Measurements from ENCODE around the gene CCDC57.

The CCDC57 gene

DNA sequence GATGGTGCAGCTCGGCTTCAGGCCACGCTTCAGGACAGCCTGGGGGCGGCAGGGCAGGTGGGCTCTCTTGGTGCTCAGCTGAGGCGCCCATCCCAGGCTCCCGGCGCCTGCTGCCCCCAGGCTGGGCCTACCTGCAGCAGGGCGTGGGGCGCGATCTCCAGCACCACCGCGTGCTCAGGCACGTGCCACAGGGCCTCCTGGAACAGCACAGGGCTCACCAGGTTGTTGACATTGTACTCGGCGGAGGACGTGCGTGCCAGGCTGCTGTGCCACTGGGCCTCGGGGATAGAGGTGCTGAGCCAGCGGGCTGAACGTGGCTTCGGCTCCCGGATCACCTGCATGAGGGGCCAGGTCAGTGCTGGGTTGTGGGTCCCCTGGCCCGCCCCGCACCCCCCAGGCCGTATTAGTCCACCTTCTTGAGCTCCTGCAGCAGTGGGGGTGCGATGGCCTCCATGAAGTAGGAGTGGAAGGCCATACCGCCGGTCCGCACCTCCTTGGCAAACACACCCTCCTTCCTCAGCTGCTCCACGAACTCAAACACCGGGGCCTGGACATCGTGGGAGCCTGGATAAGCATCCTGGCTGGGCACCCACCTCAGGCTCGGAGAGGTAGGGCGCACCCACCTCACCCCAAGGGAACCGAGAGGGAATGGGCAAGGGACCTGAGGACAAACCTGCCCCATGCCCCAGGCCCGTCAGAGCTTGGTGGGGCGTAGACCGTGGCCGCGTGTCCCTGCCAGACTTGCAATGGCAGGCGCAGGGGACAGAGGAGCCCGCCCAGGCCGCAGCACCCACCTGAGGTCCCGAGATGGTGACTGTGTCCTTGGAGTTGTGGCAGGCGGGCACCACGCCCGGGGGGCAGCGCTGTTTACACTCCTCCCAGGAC lies 123.6 kb downstream of the CCDC57 start:
- no peak for DNase-seq

DNA sequence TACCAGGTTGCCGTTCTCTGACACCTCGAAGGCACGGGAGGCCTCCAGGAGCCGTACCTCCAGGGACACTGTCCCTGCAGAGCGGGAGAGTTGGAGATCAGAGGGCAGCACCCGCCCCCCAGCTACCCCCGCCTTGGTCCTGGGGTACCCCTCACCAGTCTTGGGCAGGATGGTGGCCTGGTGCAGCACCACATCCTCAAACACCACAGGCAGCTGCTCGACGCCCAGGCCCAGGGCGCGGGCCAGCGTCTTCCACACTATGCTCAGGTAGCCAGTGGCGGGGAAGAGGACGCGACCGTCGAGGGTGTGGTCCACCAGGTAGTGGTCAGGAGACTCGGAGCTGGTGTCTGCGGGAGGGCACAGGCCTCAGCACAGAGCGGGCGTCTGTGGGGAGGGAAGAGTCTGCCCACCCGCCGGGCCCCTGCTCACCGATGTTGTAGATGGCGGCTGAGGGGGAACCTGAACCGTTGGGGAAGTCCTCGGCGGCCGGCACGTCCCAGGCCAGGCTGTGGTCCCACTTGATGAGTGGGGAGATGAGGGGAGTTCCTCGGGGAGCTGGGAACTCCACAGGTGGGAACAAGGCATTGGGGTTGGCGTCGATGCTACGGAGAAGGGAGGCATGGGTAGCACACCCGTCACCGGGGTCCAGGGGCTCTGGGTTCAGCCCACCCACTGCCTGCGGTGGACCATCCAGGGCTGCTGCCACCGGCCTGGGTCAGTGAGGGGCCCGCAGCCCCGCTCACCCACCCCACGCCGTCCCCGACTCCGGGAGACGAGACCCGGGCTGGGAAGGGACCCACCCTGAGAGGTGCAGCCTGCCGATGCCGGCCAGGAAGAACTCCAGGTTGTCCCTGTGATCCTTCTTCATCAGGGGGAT lies 124.4 kb downstream of the CCDC57 start:
- DNase-seq: no peak

DNA sequence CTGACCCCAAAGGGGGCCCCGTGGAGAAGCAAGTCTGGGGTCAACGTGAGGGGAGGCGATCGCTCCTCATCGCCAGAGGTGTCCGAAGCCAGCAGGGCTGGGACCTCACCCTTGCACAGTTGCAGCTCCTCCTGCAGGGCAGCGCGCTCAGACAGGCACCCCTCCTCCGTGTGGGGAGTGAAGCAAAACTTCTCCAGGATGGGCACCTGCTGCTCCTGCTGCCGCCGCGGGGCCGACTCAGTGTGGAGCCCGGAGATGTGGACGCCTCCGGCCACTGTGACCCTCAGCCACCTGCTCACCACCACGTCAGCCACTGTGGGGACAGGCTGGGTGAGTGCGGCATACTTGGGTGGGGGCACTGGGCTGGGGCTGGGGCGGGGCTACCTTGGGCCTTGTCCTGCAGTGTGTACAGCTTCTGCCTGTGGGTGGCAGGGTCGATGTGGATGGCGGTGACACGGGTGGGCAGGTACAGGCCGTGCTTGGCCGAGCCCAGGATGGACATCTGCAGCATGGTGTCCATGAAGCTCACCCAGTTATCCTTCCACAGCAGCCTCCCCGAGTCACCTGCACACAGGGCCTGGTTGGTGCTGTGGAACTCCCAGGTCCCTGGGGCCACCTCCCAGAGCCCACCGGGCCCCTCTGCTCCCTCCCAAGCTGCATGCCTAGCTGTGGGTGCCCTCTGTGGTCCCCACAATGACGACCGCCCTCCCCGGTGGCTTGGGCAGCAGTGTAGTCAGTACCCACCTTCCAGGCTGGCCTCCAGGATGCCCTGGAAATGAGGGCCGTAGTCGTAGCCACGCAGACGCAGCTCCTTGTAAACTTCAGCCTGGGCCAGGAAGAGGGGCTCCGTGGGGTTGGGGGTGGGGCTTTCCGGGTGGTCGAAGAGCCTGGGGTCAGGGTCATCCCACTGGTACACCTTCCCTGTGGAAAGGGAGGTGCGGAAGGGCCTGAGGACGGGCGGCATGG lies 125.4 kb downstream of the CCDC57 start:
- no peak for DNase-seq

DNA sequence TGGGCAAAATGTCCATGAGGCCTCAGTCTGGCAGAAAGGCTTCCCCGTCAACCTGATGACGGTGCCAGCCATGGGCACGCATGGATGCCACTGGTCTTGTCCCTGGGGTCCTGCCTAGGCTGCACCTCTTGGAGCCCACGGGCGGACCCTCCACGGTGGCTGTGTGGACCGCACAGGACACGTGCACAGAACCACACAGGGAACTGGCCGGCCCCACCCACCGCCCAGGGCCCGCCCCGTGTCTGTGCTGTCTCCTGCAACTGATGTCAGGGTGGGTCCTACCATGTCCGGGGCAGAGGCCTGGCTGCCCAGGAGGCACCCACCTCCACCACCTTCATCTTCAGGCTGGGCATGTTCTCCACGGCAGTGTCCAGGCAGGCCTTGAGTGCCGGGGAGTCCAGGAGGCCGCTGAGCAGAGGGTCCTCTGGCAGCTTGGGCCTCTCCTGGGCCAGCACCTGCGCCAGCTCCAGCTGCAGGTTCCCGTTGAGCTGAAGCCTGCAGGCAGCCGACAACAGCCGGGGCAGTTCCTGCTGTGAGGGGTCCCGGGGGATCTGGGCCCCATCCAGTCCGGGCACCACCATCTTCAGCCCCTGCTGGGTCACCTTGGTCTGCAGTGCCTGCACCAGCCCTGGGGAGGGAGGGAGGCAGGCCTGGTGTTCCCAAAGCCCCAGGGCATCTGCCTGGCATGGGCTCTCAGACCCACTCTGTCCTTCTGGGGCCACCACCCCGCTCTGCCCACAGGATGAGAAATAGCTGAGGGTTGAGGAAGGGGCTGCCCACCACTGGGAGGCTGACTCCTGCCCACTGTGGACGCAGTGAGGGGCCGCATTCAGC lies 126.5 kb downstream of the CCDC57 start:
- DNase-seq: no peak

DNA sequence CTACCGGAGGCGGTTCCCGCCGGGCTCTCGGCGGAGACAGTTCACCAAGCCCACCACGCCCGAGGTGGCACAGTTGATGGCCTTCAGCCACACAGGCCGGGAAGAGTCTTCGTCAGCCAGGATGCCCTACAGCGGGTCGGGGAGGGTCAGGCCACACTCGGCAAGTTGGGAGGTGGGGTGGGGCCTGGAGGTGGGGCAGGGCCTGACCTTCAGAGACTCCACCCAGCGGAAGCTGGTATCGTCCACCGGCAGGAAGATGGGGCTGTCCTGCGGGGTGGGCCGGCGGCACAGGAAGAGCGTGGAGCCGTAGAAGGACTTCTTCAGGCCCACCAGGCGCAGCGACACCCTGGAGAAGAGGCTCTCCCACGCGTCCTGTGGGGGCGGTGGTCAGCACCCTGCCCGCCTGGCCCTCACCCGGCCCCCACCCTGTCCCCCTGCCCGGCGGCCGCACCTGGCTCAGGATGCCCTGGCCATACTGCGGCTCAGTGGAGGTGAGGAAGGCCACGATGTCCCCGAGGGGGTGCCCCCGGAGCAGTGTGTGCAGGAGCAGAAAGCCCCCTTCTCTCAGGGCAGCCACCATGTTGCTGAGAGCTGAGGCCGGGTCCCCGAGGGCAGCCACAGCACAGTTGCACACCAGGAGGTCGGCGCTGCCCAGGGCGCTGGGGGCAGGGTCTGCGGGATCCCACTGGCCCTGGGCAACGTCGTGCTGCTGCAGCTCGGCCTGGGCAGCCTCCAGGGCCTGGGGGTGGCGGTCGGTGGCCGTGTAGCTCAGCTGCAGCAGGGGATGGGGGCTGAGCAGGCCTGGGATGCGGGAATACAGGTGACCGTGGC lies 127.4 kb downstream of the CCDC57 start:
- no peak for DNase-seq

DNA sequence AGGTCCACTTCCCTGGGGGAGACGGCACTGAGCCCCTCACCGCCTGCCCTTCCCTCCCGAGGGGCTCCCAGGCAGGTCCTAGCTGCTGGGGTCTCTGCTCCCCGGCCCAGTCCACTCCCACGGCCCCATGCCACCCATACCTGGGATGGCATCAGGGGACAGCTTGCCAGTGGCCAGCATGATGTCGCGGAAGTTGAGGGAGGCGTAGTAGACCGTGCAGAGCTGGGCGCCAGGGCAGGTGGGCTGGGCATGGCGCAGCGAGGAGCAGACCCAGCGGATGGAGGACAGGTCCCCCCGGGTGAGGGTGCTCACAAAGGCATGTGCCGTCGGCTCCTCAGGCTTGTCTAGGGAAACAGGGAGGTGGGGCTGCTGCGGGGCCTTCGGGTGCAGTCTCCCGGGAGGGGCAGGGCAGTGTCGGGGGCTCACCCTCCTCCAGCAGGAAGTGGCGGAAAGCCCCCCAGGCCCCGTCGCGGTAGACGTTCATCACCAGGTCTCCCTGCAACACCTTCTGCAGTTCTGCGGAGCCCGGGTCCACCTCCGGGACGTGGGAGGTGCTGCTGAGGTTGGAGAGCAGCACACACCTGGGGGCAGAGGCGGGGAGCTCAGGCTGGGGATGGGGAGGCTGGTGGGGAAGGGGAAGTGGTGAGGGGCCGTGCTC lies 128.1 kb downstream of the CCDC57 start:
- no peak for DNase-seq

DNA sequence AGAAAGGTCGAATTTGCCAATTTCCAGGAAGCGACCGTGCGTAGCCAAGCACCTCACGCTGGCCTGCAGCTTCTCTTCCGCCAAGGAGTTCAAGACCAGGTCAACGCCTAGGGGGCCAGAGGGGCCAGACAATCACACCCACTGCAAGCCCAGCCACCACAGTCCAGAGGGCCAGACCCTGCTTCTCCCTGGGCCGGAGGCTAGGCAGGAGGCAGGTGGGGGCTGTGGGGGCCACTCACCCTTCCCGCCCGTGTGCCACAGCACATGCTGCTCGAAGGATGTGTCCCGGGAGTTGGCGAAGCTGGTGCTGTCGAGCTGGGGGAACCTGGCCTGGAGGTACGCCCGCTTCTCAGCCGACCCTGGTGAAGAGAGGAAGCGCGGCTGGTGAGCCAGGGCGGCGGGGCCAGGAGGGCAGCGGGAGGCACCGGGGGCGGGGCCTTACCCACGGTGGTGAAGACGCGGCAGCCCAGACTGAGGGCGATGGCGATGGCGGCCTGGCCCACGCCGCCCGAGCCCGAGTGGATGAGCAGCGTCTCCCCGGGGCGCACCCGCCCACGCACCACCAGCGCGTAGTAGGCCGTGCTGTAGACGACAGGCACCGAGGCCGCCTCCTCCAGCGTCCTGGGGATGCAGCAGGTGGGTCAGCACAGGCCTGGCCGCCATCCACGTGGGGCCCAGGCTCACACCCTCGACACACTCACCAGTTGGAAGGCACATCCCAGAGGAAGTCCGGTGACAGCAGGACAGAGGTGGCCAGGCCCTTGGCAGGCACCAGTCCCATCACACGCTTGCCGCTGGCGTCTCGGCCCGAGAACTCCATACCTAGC lies 128.9 kb downstream of the CCDC57 start:
- DNase-seq: no peak

DNA sequence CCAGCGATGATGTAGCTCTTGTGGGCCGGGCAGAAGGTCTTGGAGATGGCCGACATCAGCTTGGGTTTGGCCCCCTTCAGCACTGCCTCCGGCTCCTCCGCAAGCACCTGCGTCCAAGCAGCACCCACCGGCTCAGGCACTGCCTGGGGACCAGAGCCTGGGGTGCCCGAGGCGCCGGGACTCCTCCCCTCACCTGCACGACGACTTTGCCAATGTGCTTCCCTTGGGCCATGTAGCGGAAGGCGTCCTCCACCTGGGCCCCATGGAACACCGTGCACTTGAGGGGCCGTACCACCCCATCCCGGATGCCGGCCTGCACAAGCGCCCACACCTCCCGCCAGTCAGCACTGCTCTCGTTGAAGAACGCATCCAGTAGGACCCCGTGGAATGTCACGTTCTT lies 129.6 kb downstream of the CCDC57 start:
- no peak for DNase-seq

DNA sequence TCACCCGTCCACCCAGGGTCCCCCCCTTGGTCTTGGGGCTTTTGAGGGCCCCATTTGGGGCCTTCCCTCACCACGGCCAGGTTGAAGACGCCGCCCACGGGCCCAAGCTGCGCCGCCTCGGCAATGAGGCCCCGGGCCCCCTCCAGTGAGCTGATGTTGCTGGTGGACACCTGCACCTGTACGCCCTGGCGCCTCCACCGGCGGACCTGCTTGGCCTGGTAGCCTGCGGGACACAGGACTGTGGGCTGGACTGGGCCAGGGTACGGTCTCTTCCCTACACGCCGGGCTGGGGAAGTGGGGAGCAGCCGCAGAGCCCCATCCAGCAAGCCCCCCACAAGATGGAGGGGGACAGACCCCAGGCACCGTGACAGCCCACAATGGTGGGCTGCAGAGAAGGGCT lies 130.2 kb downstream of the CCDC57 start:
- no peak for DNase-seq

DNA sequence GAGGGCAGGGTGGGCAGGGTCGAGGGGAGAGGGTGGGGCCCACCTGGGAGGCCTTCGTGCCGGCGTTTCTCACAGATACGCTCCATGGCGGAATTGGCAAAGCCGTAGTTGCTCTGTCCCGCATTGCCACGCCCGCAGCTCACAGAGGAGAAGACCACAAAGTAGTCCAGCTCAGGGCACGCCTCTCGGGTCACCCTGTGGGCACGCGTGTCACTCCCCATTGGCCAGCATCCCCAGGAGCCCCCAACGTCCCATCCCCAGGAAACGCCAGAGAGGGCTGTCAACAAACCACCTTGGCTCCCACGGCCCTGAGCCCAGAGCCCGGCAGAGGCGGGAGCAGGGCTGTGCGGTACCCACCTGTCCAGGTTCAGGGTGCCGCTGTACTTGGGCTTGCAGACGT lies 130.7 kb downstream of the CCDC57 start:
- DNase-seq: no peak

DNA sequence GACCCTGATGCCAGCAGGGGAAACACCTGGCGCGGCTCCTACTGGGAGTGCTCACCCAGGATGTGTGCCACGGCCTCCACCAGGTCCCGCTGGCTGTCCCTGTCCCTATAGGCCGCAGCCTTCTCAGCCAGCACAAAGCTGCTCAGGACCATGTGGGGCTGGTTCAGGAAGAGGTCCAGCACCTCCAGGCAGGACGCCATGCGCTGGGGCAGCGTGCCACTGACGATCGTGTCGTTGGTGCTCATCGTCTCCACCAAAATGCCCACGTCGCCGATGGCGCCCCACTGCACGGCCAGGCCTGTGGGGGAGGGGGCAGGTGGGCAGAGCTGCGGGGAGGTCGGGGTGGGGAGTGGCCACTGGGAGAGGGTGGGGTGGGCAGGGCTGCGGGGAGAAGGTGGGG lies 131.1 kb downstream of the CCDC57 start:
- no peak for DNase-seq

DNA sequence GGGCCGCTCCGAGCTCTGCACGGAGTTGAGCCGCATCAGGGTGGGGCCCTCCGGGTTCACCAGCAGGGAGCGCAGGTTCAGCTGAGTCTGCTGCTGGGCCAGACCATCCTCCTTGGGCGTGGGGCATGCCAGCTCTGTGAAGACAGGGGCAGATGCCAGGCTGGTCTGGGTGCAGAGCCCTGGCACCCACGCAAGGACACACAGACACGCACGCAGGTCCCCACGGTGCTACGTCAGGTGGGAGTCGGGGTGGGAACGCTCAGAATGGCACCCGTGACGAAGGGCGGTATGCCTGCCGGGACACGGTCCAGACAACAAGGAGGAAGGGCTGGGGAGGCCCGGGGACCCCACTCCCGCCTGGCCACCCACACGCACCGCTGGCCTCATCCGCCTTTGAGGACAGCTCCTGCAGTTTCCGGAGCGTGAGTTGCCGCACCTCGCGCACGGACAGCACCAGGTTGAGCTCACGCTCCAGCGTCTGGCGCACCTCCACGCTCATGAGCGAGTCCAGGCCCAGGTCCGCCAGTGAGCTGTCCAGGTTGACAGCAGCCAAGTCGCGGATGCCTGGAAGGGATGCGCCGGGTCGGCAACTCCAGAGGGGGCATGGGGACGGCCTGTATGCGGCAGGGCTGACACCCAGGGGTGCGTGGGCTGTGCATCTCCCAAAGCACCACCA lies 131.7 kb downstream of the CCDC57 start:
- DNase-seq: no peak

DNA sequence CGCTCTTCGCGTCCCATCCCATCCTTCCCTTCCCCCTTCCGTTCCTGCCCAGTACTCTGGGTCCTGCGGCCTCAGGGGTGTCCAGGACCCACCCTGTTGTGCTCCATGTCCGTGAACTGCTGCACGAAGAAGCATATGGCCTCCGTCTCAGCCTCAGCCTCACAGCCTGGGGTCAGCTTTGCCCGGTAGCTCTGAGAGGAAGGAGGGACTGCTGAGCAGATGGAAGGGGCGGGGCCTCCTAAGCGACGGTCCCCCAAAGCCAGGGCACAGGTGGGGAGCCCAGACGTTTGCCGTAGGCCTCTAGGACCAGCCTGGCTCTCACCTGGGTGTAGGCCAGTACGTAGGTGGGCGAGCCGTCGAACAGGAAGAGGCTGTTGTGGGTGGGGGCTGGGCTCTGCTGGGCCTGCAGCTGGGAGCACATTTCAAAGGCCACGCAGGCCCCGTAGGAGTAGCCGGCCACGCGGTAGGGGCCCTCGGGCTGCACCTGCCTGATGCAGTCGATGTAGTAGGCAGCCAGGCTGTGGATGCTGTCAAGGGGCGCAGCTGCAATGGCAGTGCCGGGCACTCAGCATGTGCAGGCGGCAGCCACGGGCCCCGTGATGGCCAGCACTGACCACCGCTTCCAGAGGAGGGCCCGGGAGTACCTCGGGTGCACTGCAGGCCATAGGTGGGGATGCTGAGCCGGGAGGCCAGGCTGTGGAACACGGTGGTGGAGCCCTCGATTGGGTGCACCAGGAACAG lies 132.4 kb downstream of the CCDC57 start:
- DNase-seq: no peak

DNA sequence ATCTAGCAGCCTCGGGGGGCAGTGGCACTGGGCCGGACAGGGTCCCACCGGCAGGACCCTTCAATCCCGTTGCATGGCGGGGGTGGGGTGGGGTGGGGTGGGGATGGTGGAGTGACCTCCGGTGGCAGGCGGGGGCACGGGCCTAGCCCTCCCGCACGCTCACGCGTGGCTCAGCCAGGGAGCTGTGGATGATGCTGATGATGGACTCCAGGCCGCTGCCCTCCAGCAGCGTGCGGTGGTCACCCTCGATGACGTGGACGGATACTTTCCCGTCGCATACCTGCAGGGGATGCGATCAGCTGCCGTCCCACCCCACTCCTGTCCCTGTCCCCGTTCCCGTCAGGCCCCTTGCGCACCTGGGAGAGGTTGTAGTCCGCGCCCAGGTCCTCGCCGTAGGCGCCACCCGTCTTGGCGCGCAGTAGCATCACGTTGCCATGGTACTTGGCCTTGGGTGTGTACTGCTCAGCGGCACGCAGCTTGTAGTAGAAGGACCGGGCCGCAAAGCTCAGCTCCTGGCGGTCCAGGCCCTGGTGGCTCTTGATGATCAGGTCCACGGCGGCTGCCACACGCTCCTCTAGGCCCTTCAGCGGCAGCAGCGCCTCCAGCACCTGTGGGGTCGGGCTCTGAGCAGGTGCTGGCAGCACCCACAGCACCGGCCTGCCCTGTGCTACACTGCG lies 133.5 kb downstream of the CCDC57 start:
- no peak for DNase-seq

DNA sequence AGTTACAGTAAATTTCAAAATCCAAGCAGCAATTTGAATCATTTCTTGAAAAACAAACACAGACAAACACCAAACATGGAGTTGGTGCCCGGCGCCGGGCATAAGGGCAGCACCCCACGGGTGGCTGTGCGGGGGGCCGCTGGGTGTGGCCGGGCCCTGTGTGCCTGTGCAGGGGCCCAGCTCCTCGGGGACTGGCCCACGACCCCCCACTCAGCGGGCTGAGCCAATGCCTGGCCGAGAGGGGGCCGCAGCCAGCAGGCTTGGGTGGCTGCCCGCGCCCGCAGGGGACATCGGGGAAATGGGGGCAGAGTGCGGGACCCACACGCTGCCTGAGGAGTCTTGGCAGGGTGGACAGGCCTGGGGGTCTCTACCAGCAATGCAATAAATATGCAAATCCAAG lies 134.2 kb downstream of the CCDC57 start:
- no peak for DNase-seq

DNA sequence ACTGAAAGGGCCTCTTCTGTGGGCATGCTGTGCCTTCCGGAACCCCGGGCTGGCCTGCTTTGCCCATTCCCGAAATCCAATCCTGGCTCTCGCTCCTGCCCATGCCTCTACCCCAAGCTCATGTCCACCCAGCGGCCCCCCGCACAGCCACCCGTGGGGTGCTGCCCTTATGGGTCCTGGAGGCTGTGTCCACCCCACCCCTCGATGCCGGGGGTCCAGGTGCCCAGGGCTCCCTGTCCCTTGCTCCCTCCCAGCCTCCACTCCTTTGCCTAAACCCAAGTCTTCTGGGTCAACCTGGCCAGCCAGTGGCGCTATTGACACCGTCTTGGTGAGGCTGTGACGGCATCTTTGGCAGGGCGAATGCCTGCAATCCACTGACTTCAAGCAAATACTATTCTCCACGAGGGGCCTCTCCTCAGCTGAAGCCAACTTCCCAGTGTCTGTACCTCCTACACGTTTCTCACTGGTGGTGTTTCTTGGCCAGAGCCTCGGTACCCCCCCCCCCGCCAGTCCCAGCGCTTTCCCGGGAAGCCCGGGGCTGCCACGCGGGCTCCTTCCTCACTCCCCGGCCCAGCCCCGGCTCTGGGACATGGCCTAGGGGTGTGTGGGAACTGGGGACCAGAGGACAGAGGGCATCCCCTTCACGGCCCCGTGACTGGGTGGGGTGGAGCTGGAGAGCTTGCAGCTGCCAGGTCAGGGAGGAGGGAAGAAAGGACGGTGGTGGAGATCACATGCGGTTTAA lies 134.9 kb downstream of the CCDC57 start:
- DNase-seq: no peak
